ENCODE measurements around the gene TUBA8.
"Not testable (repeated sequence)": the region's sequence is repeated elsewhere in the genome, so short reads cannot be mapped to it uniquely, and the experiment has no call there.

The TUBA8 gene

DNA sequence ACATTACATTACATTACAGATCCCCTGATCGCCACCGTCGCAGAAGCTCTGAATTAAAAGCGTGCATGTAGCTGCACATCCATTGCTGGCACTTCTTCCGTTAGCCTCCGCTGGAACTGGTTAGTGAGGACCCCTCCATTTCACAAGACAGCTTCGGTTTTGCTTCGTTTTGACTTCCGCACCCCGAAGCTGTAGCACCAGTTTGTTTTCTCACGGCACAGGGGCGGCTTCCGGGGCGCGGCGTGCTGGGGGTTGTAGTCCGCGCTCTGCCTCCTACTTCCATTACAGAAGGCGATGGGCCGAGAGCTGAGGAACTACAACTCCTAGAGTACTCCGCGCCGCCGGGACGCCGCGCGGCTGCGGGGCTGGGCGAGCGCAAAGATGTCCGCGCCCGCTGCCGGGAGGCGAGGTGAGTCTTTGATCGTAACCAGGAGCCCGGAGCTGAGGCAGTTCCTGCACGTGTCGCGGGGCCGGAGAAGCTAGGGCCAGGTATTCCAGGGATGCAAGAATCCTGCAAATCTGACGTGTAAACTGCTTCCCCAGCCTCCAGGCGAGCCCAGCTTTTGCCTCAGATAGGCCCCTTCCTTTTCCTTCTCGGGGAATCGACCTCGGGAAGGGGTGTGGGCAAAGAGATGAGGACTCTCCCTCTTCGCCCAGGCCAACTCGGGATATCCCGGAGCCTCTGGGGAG, 32.8 kb upstream of the TUBA8 start, which contains the start of gene PEX26:
PEX26 (plus strand) TSS at position 352 of the 690 bp plus-strand sequence. CDS start 387 bp downstream, outside the sequence.
- DNase-seq = peak; percentile 95

DNA sequence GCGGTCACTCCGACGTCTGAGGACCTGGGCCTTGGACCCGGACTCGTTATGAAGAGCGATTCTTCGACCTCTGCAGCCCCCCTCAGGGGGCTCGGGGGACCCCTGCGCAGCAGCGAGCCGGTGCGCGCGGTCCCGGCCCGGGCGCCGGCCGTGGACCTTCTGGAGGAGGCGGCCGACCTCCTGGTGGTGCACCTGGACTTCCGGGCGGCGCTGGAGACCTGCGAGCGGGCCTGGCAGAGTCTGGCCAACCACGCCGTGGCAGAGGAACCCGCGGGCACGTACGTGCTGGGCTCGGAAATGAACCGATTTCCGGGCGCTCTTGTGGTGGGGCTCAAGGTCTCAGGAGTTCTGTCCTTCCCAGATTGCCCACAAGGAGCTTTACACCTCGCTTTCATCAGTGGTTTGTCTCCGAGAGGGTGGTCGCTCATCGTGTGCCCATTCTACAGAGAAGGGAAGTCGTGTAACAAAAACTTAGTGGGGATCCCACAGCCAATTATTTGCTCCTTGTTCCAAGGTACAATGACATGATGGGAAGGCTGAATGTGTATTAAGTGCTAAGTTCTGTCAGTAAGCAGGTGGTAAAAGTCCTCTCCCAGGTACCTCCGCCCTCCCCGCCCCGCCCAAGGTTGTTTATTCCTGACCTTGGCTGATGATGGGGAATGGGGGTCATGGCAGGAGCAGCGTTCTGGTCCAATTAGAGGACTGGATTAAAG, 32.1 kb upstream of the TUBA8 start:
- DNase-seq = peak; percentile 12

DNA sequence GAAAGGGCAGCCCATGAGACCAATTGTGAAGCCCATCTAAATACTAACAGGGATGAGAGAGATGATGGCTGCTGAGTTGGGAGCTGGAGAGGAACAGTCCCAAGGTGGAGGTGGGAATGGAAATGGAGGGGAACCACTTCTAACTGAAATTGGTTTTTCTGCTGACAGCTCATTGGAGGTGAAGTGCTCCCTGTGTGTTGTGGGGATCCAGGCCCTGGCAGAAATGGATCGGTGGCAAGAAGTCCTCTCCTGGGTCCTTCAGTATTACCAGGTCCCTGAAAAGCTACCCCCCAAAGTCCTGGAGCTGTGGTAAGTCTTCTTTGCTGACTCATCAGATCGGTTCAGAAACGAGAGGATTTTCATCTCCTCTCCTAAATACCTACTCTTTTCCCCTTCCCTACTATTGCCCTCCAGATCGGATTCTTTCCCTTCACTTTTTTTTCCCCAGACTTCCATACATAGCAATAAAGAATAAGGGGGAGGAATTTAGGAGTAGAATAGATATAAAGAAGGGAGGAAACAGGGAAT, 30.8 kb upstream of the TUBA8 start:
- no peak for DNase-seq

DNA sequence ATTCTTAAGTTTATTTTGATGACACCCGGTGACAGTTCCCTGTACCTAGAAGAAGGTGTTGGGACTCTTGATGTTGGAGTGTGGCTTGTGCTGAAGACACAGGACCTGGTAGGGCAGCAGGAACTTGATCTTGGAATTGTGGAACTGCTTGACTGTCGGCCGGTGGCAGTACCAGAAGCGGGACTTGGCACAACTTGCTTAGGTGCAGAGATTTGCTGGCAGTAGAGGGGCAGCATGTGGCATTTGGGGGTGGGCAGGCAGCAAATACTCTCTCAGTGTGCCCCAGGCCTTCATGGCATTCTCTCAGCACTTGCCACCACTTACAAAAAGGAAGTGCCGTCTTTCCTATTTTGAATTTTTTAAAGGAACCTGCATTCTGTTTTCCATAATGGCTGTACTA, 29.2 kb upstream of the TUBA8 start:
- DNase-seq = no peak

DNA sequence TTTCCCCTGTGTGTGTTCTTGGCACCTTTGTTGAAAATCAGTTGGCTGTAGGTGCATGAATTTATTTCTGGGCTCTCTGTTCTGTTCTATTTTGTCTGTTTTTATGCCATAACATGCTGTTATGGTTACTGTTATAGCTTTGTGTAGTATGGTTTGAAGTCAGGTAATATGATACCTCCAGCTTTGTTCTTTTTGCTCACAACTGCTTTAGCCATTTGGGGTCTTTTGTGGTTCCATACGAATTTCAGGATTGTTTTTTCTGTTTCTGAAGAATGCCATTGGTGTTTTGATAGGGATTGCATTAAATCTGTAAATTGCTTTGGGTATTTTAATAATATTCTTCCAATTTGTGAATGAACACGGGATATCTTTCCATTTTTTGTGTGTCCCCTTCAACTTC, 28.1 kb upstream of the TUBA8 start:
- no peak for DNase-seq

DNA sequence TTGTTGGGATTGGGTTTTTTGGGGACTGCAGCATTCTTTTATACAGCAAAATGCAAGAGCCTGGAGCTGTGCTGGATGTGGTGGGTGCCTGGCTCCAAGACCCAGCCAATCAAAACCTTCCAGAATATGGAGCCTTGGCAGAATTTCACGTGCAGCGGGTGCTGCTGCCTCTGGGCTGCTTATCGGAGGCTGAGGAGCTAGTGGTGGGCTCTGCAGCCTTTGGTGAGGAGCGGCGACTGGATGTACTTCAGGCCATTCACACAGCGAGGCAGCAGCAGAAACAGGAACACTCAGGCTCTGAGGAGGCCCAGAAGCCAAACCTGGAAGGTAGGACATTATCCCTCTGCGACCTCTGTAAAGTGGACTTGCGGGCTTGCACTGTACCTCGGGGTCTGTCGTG, 27.2 kb upstream of the TUBA8 start:
- DNase-seq = no peak

DNA sequence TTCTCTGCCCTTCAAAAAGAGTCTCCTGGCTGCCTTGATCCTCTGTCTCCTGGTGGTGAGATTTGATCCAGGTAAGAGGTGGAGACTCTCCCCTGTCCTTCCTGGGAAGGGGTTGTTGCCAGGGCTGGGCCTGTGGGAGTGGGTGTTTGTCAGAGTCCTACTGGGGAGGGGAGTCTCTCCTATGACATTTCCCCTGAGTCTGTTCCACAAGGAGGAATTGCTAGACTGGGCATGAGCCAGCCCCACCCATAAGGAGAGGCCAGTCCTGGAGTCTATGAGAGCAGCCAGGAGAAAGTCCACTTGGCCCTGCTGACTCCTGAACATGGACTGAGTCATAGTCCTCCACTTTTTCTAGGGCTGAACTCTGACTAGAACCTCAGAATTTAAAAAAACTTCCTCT, 25.4 kb upstream of the TUBA8 start:
- no peak for DNase-seq

DNA sequence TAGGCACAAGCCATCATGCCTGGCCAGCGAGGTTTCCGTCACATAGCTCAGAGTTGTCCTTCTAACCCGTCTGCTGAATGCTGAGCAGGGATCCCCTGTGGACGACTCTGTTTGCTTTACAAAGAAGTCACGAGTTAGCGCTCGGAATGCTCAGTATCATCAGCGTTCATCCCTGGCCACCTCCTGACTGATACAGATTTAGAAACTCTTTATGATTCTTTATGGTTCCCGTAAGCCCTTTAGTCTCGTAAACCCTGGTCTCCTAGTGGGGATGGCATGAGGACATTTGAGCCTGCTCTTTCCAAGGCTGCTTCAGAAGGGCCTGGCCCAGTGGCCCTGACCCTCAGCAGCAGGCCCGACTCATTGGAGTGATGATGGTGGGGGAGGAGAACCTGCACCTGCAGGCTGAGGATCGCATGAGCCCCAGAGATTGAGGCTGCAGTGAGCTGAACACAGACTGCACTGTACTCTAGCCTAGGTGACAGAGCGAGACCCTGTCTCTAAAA, 23.2 kb upstream of the TUBA8 start:
- DNase-seq = no peak

DNA sequence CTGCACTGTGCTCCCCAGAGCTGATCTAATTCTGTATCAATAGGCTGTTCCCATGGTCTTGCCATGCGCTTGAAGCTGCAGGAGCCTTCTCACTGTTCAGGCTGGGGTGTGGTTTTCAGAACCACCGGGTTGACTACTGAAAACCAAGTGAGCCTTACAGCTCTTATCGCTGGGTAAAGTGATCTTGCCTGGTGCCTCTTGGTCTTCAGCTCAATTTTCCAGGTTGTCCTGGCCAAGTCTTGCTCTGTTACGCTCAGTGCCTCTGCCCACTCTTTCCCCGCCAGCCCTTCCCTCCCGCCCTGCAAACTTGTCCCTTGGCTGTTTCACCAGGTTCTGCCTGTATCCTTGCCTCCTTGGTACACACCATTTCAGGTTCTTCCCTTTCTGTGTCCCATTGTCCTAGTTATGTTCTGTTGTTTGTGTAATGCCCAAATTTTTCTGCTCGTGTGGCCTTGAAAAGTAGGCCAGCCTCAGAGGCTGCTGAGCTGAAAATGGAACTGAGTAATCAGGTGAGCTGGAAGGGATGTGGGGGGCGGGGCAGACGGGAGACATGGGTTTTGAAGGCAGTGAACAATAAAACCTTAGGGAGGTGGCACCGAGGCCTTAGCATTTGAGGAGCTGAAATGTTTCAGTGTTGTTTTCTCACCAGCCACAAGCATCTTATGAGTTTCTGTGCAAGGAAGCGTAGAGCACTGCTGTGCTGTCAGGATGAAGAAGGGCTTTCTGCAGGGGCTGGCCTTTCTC, 21.6 kb upstream of the TUBA8 start:
- peak; percentile 25 for DNase-seq

DNA sequence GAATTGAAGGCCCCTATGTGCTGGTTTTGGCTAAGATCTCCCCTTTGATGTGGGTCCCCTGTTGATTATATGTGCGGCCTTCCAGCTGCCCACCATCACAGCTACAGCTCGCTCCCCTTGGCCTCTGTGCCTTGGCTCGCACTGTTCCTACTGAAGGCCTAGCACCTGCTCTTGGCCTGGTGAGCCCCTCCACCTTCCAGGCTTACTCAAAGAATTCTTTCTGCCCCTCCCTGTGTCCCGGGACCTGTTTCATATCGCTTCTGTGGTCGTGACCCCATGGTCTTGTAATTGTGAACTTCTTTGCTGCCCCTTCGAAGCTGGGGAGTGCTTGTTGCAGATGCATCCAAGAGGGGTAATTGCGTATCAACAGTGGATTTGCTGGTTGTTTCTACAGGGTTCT, 20.3 kb upstream of the TUBA8 start:
- DNase-seq = no peak

DNA sequence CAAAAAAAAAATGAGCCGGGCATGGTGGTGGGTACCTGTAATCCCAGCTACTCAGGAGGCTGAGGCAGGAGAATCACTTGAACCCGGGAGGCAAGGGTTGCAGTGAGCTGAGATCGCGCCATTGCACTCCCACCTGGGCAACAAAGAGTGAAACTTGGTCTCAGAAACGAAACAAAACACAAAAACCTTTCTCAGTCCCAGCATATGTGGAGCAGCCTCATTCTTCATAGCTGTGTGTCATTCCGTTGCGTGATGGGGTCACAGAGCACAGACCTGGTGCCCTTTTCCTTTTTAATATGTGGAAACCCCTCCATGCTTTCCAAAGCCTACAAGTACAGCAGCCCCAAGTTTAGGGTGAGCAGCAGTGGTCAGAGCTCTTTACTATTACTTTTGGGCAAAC, 19.1 kb upstream of the TUBA8 start:
- DNase-seq = no peak

DNA sequence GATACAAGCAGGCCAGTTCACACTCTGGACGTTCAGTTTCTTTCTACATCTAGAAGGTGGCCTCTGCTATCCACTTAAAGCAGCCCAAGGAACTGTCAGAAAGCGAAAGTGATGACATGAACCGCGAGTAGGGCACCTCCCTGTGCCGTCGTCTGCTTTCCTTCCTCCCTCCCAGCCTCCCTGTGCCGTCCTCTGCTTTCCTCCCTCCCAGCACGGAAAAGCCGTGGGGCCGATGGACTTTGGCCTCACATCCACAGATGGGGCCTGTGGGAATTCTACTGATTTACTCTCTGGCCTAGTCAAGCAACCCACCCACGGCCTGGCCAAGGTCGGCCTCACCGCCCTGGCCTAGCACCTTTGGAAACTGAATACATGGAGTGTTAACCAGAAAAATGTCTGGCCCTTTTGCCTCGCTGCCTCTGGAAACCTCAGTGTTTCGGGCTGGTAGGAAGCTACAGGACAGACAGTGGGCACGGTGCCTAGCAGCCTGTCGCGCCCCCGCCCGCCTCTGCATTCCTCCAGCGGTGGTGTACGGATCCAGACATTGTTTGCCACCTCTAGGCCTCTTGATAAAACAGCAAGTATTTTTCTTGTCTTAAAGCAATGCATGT, 18.6 kb upstream of the TUBA8 start:
- peak; percentile 52 for DNase-seq

DNA sequence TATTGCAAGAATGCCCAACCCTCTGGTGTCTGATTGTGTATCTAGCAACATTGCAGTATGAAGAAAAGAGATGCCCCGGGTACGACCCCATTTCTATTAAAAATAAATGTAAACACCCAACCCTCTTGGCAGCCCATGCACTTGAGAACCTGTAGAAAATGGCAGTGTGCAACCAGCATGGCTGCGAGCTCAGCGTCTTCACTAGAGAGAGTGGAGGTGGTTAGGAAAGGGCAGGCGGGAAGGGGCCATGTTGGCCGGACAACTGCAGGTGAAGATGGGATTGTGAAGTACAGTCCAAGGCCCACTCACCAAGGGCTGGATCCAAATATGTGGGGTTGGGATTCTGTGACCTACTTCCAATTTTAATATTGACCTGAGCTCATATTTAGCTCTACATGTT, 16.9 kb upstream of the TUBA8 start:
- DNase-seq = no peak

DNA sequence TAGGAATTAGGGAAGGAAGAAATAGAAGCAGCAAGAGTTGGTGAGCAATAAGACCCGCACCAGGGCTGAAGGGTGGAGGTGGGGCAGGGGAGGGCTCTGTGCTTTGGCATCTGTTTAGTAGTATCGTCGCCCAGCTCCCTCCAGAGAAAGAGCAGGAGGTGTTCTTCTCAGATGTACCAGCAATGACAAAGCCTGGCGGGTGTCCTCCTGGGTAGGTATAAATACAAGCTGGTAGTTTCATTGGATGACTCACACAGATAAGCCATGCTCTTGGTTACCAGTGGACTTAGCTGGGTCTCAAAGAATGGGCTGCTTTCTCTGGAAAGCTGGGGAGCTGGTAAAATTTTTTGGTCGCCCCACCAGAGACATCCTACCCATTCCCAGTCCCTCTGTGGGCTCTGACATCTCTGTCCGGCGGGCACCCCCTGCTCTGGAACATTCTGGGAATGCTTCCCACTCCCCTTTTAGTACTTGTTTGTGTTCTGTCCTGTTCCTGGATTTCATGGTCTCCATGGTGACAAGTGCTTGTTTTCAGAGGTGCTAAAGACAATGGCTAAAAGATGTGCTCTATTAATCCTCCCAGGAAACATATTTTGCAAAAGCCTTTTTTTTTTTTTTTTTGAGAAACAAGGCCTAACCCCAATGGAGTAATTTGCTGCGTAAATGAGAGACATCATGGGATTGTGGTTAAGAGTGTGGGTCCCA, 15.4 kb upstream of the TUBA8 start:
- DNase-seq = no peak

DNA sequence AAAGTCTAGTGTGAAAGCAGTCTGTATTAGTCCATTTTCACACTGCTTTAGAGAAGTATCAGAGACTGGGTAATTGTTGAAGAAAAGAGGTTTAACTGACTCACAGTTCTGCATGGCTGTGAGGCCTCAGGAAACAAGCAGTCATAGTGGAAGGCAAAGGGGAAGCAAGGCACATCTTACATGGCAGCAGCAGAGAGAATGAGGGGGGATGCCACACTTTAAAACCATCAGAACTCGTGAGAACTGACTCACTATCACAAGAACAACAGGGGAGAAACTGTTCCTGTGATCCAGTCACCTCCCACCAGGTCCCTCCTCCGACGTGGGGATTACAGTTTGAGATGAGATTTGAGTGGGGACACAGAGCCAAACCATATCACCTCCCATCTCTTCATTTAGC, 13.8 kb upstream of the TUBA8 start:
- no peak for DNase-seq

DNA sequence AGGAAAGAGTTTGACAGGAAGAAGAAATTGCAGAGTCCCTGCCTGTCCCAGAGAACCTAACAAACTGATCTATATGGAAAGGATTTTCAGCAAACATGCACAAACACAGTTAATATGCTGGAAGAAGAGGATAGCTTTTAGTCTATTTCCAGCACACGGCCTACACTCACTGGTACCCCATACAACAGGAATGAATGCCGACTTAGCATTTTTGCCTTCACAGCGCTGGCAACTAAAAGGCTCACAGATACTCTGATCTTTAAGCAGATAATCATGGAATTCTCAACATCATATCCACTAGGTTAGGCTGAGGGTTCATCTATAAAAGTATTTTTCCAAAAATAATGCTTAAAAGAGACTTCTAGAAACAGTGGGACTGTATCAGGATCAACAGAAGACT, 9.8 kb upstream of the TUBA8 start:
- no peak for DNase-seq

DNA sequence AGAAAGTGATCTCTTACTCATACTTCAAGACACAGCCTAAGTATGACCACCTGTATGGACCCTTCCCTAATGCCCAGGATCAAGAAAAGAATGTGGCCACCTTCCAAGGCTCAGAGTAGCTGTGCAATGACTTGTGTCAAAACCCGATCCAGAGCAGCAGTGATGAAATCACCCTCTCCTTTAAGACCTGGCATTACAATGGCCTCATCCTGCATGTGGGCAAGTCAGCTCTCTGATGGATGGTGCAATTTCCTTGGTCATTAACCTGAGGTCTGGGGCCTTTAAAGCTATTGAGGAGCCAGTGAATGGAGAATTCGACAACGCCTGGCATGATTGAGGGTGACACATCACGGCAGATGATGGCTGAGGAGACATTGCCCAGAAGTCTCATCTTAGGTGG, 9.1 kb upstream of the TUBA8 start:
- DNase-seq = no peak

DNA sequence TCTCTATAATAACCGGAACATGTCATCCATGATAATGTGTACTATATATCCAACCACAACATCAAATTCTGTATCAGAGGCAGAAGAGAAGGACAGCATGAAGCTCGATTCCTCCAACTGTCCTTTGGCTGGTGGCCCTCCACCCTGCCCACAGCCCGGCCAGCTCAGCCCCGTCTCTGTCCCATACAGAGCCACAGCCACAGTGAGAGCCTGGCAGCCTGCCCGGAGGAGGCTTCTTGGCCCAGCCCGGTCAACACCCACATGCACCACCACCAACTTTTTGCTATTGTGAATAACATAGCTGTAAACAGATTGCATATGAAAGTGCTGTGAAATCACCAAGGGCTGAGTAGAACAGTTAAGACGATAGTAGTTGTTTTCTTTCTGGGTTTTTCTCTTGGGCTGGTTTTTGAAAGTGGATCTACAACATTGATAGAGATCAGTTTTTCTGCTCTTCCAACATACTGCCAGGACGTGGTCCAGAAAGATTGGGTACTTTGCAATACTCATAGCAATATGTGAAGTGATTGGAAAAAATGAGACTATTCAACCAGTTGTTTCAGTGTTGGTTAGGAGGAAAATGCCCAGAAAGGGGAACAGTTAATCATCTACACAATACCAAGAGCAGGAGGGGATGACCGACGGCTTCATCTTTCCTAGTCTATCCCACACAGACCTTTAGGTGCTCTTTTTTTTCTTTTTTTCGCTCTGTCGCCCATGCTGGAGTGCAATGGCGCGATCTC, 6.9 kb upstream of the TUBA8 start:
- DNase-seq = no peak

DNA sequence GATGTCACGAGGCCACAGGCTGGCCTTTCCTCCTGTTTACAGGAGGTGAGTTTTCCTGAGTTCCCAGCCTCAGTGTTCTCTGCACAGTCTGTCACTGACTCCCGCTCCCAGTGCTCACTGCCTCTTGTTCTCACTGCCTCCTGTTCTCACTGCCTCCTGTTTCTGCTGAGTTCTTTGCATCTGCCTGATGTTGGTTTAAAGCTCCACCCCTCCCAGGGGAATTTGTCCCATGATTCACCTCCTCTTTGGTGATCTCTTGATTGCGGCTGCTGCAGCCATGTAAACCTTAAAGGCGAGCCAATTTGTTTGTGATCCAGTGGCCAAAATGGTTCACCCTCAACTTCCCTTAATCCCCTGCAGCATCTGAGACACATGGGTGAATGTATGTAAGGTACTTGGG, 6.0 kb upstream of the TUBA8 start:
- no peak for DNase-seq

DNA sequence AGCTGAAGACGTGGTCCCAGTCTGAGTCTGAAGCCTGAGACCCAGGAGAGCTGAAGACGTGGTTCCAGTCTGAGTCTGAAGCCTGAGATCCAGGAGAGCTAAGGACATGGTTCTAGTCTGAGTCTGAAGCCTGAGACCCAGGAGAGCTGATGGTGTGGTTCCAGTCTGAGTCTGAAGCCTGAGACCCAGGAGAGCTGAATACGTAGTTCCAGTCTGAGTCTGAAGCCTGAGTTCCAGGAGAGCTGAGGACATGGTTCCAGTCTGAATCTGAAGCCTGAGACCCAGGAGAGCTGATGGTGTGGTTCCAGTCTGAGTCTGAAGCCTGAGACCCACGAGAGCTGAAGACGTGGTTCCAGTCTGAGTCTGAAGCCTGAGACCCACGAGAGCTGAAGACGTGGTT, 4.6 kb upstream of the TUBA8 start:
- not testable (repeated sequence) for DNase-seq

DNA sequence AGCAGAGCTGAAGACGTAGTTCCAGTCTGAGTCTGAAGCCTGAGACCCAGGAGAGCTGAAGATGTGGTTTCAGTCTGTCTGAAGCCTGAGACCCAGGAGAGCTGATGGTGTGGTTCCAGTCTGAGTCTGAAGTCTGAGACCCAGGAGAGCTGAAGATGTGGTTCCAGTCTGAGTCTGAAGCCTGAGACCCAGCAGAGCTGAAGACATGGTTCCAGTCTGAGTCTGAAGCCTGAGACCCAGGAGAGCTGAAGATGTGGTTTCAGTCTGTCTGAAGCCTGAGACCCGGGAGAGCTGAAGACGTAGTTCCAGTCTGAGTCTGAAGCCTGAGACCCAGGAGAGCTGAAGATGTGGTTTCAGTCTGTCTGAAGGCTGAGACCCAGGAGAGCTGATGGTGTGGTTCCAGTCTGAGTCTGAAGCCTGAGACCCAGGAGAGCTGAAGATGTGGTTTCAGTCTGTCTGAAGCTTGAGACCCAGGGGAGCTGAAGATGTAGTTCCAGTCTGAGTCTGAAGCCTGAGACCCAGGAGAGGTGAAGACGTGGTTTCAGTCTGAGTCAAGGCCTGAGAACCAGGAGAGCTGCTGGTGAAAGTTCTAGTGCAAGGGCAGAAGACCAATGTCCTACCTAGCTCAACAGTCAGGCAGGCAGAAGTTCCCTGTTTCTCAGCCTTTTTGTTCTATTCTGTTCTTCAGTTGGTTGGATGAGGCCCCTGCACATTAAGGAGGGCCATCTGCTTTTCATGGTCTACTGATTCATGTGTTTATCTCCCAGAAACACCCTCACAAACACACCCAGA, 3.9 kb upstream of the TUBA8 start:
- DNase-seq = not testable (repeated sequence)

All from central memory CD4-positive, alpha-beta T cell (primary cell).